RWPE1 (cell line): Measurements from ENCODE around the gene ELAPOR1.

Experiments
- CTCF ChIA-PET: fragments of 350-600 bp; sonication (Branson Sonifier 250); formaldehyde crosslinking; extraction: SDS; loops from one replicate; lab custom pipeline; 2021; lab: Yijun Ruan, JAX
- POLR2A ChIA-PET: fragments of 400-600 bp; formaldehyde crosslinking; extraction: SDS; loops from one replicate; lab custom pipeline; 2020; ENCODE audit warnings: antibody characterized with exemption; ENCODE audit not compliant: low non-redundant PET; lab: Yijun Ruan, JAX
- DNase-seq: peaks from one replicate; pipeline ENCODE4 v3.0.0; 2012; ENCODE audit warnings: low spot score
- H3K27ac ChIP-seq: fragments of 450-650 bp; 2 replicates; pipeline ENCODE4 v1.5.1; 2017
- CTCF ChIP-seq: fragments of 450-650 bp; conservative IDR thresholded peaks from 2 replicates; pipeline ENCODE4 v1.5.1; 2017; ENCODE audit warnings: low read depth, mild to moderate bottlenecking

ELAPOR1 gene

GRCh38 chr1:109134423-109134822 lies 20.5 kb downstream of the ELAPOR1 start:
- H3K27ac ChIP-seq, result no peak overlapping the region
- ChIA-PET POLR2A (no interaction called here), CTCF (interaction anchor here (1.7 kb wide), 1 partner anchor 22 kb away, joined by 4 read pairs; a partner anchor contains a TSS)
- TF ChIP-seq CTCF, result no peak
- DNase-seq, result no peak

- CTCF ChIA-PET, result interaction anchor here (0.9 kb wide), 1 partner anchor 127 kb away, joined by 5 read pairs; no protein-coding TSS in a partner anchor
Observed at GRCh38 chr1:109135940-109136339, 22.0 kb downstream of the ELAPOR1 start.

GRCh38 chr1:109136766-109137165 lies 22.9 kb downstream of the ELAPOR1 start:
- POLR2A ChIA-PET, result no interaction called here
- CTCF ChIA-PET, result no interaction called here
- no peak for DNase-seq
- no peak overlapping the region for H3K27ac ChIP-seq
- TF ChIP-seq CTCF, result no peak

More at GRCh38 chr1:109135940-109136339, 22.0 kb downstream of the ELAPOR1 start:
- TF ChIP-seq CTCF, result no peak
- POLR2A ChIA-PET, result no interaction called here
- no peak overlapping the region for H3K27ac ChIP-seq
- DNase-seq, result no peak

- CTCF ChIA-PET, result interaction anchor here (0.6 kb wide), 1 partner anchor 99 kb away, joined by 3 read pairs; no protein-coding TSS in a partner anchor
- no peak overlapping the region for H3K27ac ChIP-seq
- no peak for DNase-seq
- POLR2A ChIA-PET, result no interaction called here
- no peak for TF ChIP-seq CTCF
Observed at GRCh38 chr1:109137958-109138357, 24.0 kb downstream of the ELAPOR1 start.

GRCh38 chr1:109138358-109138757 lies 24.4 kb downstream of the ELAPOR1 start:
- no peak for TF ChIP-seq CTCF
- no peak overlapping the region for H3K27ac ChIP-seq
- CTCF ChIA-PET, result no interaction called here

GRCh38 chr1:109140392-109140791 lies 26.5 kb downstream of the ELAPOR1 start:
- TF ChIP-seq CTCF, result no peak
- CTCF ChIA-PET, result interaction anchor here (0.6 to 0.9 kb wide), 2 partner anchors 28 to 69 kb away, joined by 3 read pairs; a partner anchor contains a TSS
- DNase-seq, result no peak
- no peak overlapping the region for H3K27ac ChIP-seq
- POLR2A ChIA-PET, result no interaction called here

More at GRCh38 chr1:109138358-109138757, 24.4 kb downstream of the ELAPOR1 start:
- POLR2A ChIA-PET, result no interaction called here
- no peak for DNase-seq
